ENCODE results near the gene ZWILCH. TPM values are rescaled to one million over a fixed set of nuclear protein-coding genes. Genes with fewer than 3 reads are reported as not detected.

Gene ZWILCH
- total and polyA plus RNA-seq, 9 of the 15 experiments (the other 6 are each of a cell fraction or from before 2014, with no cell fraction given) = 32.8 to 94.2 (median 52.1) TPM

GRCh38 chr15:66594344-66594743, 89.2 kb downstream of the ZWILCH start:
- ChIA-PET POLR2A (interaction anchor here (0.6 to 2.3 kb wide), 4 partner anchors 12 to 342 kb away, joined by 3 to 14 read pairs (median 4); no protein-coding TSS in a partner anchor), CTCF (ENCODE audit: low intra/inter-chr PET ratio) (no interaction called here)
- Histone ChIP-seq H3K9me1 (ENCODE audit: control insufficient read depth, insufficient read depth, low read length) (peaks cover 26% of the 10 kb centered on the region), H2AFZ (ENCODE audit: low read depth, low read length) (no peak overlapping the region), H3K27ac (ENCODE audit: extremely low read depth, low read depth, low read length) (no peak overlapping the region), H3K36me3 (ENCODE audit: control insufficient read depth, insufficient read depth, low read length) (peaks cover 88% of the 10 kb centered on the region), H3K9me3 (replicated peaks; ENCODE audit: control insufficient read depth, insufficient read depth, low read depth, low read length) (no peaks in the 10 kb centered on the region), H3K4me2 (ENCODE audit: insufficient read depth, low read length) (no peak overlapping the region), H3K27me3 (ENCODE audit: control insufficient read depth in 2 of 2, insufficient read depth in 2 of 2, low read length in 2 of 2) (no peaks in the 10 kb centered on the region), H3K4me1 (replicated peaks in 1 of 2; ENCODE audit: control insufficient read depth in 2 of 2, insufficient read depth in 2 of 2, low read length in 2 of 2) (peaks cover 23 to 33% of the 10 kb centered on the region in 2 experiments; a peak in 4 of 5 replicates), H3K4me3 (no peak overlapping the region), H4K20me1 (replicated peaks; ENCODE audit: control insufficient read depth, insufficient read depth, low read length) (peaks cover 61% of the 10 kb centered on the region), H3K79me2 (ENCODE audit: control insufficient read depth, insufficient read depth, low read length) (peaks cover 96% of the 10 kb centered on the region), H3K9ac (ENCODE audit: insufficient read depth in 1 of 2, low read depth in 2 of 2, low read length in 2 of 2) (no peak overlapping the region; a peak in 1 of 4 replicates)
- no peak for FAIRE-seq
- intact Hi-C loops (cut with micrococcal nuclease) (no loop called here), in situ Hi-C loops (cut with MboI) (loop anchor here (10.0 kb wide), 1 partner anchor 260 kb away; no protein-coding TSS in a partner anchor)
- no peak for ATAC-seq
- BruUV-seq (replicated peaks) = no TSS peak
- no peak for DNase-seq (ENCODE audit: extremely low read depth in 1 of 4, low spot score in 3 of 4)
- 94% methylated on average over 10 of the region's 10 CpGs for WGBS (ENCODE audit: insufficient coverage, low coverage, missing lambda C conversion rate)
- no peak for TF ChIP-seq HSF4 (CRISPR knock-in tag; IDR thresholded peaks at IDR 0.05; ENCODE audit: borderline replicate concordance)
- TF ChIP-seq, protein P1, sequence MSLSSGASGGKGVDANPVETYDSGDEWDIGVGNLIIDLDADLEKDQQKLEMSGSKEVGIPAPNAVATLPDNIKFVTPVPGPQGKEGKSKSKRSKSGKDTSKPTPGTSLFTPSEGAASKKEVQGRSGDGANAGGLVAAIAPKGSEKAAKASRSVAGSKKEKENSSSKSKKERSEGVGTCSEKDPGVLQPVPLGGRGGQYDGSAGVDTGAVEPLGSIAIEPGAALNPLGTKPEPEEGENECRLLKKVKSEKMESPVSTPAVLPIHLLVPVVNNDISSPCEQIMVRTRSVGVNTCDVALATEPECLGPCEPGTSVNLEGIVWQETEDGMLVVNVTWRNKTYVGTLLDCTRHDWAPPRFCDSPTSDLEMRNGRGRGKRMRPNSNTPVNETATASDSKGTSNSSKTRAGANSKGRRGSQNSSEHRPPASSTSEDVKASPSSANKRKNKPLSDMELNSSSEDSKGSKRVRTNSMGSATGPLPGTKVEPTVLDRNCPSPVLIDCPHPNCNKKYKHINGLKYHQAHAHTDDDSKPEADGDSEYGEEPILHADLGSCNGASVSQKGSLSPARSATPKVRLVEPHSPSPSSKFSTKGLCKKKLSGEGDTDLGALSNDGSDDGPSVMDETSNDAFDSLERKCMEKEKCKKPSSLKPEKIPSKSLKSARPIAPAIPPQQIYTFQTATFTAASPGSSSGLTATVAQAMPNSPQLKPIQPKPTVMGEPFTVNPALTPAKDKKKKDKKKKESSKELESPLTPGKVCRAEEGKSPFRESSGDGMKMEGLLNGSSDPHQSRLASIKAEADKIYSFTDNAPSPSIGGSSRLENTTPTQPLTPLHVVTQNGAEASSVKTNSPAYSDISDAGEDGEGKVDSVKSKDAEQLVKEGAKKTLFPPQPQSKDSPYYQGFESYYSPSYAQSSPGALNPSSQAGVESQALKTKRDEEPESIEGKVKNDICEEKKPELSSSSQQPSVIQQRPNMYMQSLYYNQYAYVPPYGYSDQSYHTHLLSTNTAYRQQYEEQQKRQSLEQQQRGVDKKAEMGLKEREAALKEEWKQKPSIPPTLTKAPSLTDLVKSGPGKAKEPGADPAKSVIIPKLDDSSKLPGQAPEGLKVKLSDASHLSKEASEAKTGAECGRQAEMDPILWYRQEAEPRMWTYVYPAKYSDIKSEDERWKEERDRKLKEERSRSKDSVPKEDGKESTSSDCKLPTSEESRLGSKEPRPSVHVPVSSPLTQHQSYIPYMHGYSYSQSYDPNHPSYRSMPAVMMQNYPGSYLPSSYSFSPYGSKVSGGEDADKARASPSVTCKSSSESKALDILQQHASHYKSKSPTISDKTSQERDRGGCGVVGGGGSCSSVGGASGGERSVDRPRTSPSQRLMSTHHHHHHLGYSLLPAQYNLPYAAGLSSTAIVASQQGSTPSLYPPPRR (CRISPR knock-in tag; IDR thresholded peaks at IDR 0.05; ENCODE audit: borderline replicate concordance) = no peak
- 0 out of 2 replicates have a peak, but pooled peaks have one; percentile 51 for TF ChIP-seq POLR2AphosphoS2 (IDR thresholded peaks at IDR 0.05; ENCODE audit: low read length)
- no peak for TF ChIP-seq TOE1 (IDR thresholded peaks at IDR 0.05; ENCODE audit: borderline replicate concordance)
- no peak for TF ChIP-seq TOE1 (CRISPR knock-in tag; IDR thresholded peaks at IDR 0.05; ENCODE audit: borderline replicate concordance, low read depth)
- no peak for TF ChIP-seq TAF7 (tag; IDR thresholded peaks at IDR 0.05)
- no peak for TF ChIP-seq CBX2 (IDR thresholded peaks at IDR 0.05; ENCODE audit: insufficient read depth, low read length, poor library complexity, severe bottlenecking)
- TF ChIP-seq POLR2G (IDR thresholded peaks at IDR 0.05; ENCODE audit: low read depth, low read length) = peak; percentile 53
- TF ChIP-seq, protein P2, sequence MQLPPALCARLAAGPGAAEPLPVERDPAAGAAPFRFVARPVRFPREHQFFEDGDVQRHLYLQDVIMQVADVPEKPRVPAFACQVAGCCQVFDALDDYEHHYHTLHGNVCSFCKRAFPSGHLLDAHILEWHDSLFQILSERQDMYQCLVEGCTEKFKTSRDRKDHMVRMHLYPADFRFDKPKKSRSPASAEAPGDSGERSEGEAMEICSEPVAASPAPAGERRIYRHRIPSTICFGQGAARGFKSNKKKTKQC (CRISPR knock-in tag; IDR thresholded peaks at IDR 0.05) = no peak
- no peak for TF ChIP-seq MLX (CRISPR knock-in tag; conservative IDR thresholded peaks at IDR 0.05)
- TF ChIP-seq SAFB (IDR thresholded peaks at IDR 0.05; ENCODE audit: borderline replicate concordance, low read depth, low read length) = no peak
- TF ChIP-seq FOXK2 (conservative IDR thresholded peaks at IDR 0.05 in 1 of 2, IDR thresholded peaks at IDR 0.05 in 1 of 2; ENCODE audit: low read depth in 2 of 2) = no peak
- TF ChIP-seq CREM (IDR thresholded peaks at IDR 0.05; ENCODE audit: low read depth) = no peak
- TF ChIP-seq, protein P3, sequence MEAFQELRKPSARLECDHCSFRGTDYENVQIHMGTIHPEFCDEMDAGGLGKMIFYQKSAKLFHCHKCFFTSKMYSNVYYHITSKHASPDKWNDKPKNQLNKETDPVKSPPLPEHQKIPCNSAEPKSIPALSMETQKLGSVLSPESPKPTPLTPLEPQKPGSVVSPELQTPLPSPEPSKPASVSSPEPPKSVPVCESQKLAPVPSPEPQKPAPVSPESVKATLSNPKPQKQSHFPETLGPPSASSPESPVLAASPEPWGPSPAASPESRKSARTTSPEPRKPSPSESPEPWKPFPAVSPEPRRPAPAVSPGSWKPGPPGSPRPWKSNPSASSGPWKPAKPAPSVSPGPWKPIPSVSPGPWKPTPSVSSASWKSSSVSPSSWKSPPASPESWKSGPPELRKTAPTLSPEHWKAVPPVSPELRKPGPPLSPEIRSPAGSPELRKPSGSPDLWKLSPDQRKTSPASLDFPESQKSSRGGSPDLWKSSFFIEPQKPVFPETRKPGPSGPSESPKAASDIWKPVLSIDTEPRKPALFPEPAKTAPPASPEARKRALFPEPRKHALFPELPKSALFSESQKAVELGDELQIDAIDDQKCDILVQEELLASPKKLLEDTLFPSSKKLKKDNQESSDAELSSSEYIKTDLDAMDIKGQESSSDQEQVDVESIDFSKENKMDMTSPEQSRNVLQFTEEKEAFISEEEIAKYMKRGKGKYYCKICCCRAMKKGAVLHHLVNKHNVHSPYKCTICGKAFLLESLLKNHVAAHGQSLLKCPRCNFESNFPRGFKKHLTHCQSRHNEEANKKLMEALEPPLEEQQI (IDR thresholded peaks at IDR 0.05) = no peak
